Liver (tissue), 3 donors: ENCODE measurements around the gene GREB1L.

Experiments used
- EGR1 ChIP-seq, 2 donors: IDR thresholded peaks; 2 replicates each; pipeline ENCODE4 v1.6.1; 2016 to 2018; ENCODE audit warnings: antibody characterized with exemption in 2 of 2, low read depth in 2 of 2
- GABPA ChIP-seq, 2 donors: IDR thresholded peaks in 1 of 2; conservative IDR thresholded peaks in 1 of 2; 2 replicates each; pipeline ENCODE4 v1.6.1; 2016; ENCODE audit warnings: antibody characterized with exemption in 2 of 2, mild to moderate bottlenecking in 1 of 2, moderate library complexity in 1 of 2
- HNF4A ChIP-seq, 2 donors: conservative IDR thresholded peaks; 2 replicates each; pipeline ENCODE4 v1.6.1; 2016; ENCODE audit warnings: antibody characterized with exemption in 2 of 2, mild to moderate bottlenecking in 2 of 2
- HNF4G ChIP-seq: IDR thresholded peaks from 2 replicates; pipeline ENCODE4 v1.6.1; 2016; ENCODE audit warnings: antibody characterized with exemption
- JUND ChIP-seq, 2 donors: IDR thresholded peaks; 2 replicates each; pipeline ENCODE4 v1.6.1; 2016; ENCODE audit warnings: antibody characterized with exemption in 2 of 2
- MAX ChIP-seq: IDR thresholded peaks from 2 replicates; pipeline ENCODE4 v1.6.1; 2016; ENCODE audit warnings: antibody characterized with exemption
- NR2F2 ChIP-seq: IDR thresholded peaks from 2 replicates; pipeline ENCODE4 v1.6.1; 2016; ENCODE audit warnings: antibody characterized with exemption
- RAD21 ChIP-seq, 2 donors: IDR thresholded peaks; 2 replicates each; pipeline ENCODE4 v1.6.1; 2016; ENCODE audit warnings: antibody characterized with exemption in 2 of 2, mild to moderate bottlenecking in 2 of 2
- REST ChIP-seq: IDR thresholded peaks from 2 replicates; pipeline ENCODE4 v1.6.1; 2016; ENCODE audit warnings: antibody characterized with exemption, mild to moderate bottlenecking
- SP1 ChIP-seq: IDR thresholded peaks from 2 replicates; pipeline ENCODE4 v1.6.1; 2018; ENCODE audit warnings: antibody characterized with exemption, mild to moderate bottlenecking
- TAF1 ChIP-seq: conservative IDR thresholded peaks from 2 replicates; pipeline ENCODE4 v1.6.1; 2016; ENCODE audit warnings: antibody characterized with exemption, mild to moderate bottlenecking
- YY1 ChIP-seq: IDR thresholded peaks from 2 replicates; pipeline ENCODE4 v1.6.1; 2016; ENCODE audit warnings: antibody characterized with exemption, mild to moderate bottlenecking
- ZBTB33 ChIP-seq: IDR thresholded peaks from 2 replicates; pipeline ENCODE4 v1.6.1; 2016; ENCODE audit warnings: antibody characterized with exemption
- TF ChIP-seq, protein P1 (sequence below): fragments of 150-350 bp; IDR thresholded peaks from 2 replicates; pipeline ENCODE4 v1.5.1; 2017; ENCODE audit warnings: improper control_type of control experiment, low read depth, low read length; ENCODE audit not compliant: missing input control
- donor health status: healthy.
- donor health status: healthy.

- TF ChIP-seq, protein P1, sequence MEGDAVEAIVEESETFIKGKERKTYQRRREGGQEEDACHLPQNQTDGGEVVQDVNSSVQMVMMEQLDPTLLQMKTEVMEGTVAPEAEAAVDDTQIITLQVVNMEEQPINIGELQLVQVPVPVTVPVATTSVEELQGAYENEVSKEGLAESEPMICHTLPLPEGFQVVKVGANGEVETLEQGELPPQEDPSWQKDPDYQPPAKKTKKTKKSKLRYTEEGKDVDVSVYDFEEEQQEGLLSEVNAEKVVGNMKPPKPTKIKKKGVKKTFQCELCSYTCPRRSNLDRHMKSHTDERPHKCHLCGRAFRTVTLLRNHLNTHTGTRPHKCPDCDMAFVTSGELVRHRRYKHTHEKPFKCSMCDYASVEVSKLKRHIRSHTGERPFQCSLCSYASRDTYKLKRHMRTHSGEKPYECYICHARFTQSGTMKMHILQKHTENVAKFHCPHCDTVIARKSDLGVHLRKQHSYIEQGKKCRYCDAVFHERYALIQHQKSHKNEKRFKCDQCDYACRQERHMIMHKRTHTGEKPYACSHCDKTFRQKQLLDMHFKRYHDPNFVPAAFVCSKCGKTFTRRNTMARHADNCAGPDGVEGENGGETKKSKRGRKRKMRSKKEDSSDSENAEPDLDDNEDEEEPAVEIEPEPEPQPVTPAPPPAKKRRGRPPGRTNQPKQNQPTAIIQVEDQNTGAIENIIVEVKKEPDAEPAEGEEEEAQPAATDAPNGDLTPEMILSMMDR, result no peak
- TF ChIP-seq JUND (IDR thresholded peaks at IDR 0.05) (no peak), GABPA (IDR thresholded peaks at IDR 0.05 in 1 of 2, conservative IDR thresholded peaks at IDR 0.05 in 1 of 2) (no peak), HNF4G (no peak), REST (no peak), ZBTB33 (no peak), SP1 (no peak), RAD21 (IDR thresholded peaks at IDR 0.05) (no peak), MAX (no peak), YY1 (no peak), EGR1 (IDR thresholded peaks at IDR 0.05; ENCODE audit: low read depth in 2 of 2) (no peak), HNF4A (conservative IDR thresholded peaks at IDR 0.05) (no peak), TAF1 (no peak), NR2F2 (no peak)
Measured at GRCh38 chr18:21265971-21266673, 24.1 kb downstream of the GREB1L start.
